ENCODE data around the gene P2RY2.
"Not testable (repeated sequence)": the region's sequence is repeated elsewhere in the genome, so short reads cannot be mapped to it uniquely, and the experiment has no call there.

P2RY2 gene

DNA sequence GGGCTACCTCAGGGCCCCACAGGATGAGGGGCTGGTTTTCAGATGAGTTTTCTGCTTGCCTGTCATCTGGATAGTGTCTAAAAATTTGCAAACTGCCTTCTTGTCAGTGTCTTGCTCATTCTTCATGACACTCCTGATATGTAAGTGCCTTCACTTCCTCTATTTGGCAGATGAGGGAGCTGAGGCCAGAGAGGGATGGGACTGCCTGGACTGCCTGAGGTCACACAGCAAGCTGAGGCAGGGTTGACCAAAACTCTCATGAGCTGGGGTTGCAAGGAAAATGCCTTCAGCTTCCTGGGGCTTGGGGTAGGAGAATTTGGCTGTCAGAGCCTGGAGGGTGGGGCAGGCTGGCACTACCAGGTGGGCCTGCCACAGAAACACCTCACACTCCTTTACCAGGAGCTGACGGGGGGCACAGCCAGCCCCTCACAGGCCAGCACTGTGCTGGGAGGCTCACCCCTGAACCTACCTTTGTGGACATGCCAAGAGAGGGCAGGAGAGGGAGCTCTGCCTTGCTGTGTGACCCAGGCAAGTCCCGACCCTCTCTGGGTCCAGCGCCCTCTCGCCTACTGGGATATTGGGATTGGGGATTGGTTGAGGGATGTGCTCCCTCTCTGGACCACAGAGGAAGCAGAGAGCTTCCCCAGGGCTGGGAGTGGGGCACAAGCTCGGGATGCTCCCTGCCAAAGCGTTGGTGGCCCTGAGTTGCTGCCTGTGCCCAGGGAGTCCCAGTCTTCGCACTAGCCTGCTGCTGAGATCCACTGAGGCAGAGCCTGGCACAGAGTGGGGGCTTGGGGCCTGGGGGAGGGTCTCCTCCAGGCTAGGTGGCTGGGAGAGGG lies 52.2 kb downstream of the P2RY2 start:
- no peak for DNase-seq

DNA sequence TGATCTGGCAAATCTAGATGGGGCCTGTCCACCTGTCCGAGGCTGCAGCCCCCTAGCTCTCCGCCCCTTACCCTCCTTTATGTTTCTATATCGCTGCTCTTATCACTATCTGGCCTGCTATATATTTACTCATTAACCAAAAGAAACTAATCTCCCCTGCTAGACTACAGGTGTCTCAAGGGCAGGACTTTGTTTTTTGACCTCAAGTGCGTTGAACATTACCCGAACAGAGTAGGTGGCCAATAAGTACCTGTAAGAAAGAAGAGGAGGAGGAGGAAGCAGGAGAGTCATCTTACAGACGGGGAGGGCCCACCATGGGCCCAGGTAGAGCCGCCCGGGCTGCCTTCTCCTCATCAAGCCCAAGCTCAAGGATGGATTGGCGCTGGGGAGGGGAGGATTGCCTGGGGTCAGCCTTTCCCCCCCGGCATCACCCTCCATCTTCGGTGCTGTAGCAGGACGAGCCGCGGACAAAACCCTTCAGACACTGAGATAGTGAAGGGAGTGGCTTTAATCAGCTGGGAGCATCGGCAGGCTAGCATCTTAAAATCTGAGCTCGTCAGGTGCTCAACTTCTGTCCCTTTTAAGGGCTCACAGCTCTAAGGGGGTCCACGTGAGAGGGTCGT lies 52.9 kb downstream of the P2RY2 start:
- DNase-seq: no peak

DNA sequence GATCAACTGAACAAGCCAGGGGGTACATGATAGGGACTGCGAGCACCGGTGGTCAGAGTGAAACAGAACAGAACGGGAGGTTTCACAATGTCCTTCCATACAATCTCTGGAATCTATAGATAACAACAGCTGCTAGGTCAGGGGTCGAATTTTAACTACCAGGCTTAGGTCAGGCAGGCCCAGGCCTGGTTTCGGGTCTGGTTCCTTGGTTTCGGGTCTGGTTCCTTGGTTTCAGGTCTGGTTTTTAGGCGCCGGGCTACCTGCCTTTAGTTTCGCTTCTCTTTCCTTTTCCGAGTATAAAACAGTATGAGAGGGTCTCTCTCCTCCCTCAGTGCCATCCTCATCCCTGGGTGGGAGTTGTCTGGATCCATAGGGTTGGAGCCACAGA lies 53.4 kb downstream of the P2RY2 start:
- not testable (repeated sequence) for DNase-seq

GRCh38 chr11:73271936-73272679 lies 54.0 kb downstream of the P2RY2 start, which contains the start of gene P2RY6:
P2RY6 (plus strand) TSS chr11:73272338; CDS start chr11:73296519, 24,181 bp downstream.
- DNase-seq: no peak

DNA sequence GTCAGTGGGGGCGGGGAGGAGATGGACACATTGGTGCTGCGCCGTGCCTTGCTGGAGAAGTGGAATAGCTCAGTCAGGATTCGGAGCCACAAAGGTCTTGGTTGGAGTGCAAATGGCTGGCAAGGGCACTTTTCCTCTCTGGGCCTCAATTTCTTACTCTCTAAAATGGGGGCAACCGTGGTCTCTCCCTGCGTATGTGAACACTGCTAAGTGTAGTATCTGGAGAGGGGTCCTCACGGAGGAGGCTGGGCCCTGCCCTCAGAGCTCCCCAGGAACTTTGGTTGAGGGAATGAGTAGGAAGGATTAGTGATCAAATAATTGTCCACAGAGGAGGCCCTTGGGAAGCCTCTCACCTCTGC lies 54.6 kb downstream of the P2RY2 start:
- DNase-seq: no peak

GRCh38 chr11:73273222-73273895 lies 55.3 kb downstream of the P2RY2 start:
- DNase-seq: no peak

GRCh38 chr11:73274191-73274590 lies 56.1 kb downstream of the P2RY2 start:
- DNase-seq: not testable (repeated sequence)

DNA sequence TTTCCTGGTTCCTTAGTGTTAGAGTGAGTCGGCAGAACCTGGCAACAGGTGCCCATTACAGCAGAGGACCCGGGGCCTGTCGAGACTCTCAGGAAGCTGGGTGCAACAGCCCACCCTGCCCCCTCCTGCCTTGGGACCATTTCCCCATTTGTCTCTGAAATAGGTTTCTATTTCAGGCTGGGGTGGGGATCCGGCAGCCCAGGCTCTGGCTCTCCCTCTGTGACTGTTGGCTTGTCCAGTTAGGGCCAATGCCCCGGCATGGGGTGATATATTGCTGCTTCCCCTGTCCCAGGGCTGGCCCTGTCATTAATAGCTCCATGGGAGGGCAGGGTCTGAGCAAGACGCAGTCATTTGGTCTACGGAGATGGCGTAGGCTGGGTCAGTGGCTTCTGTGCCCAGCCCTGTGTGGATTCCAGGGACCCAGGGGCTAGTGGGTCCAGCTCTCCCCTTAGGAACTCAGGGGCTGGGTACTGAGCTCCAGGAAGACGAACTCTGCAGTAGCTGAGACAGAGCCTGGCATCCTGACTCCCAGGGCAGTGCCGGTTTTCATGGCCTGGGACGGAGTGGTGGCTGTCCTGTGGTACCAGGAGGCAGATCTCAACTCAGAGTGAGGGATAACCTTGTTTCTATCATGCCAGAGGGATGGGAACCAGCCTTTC lies 56.8 kb downstream of the P2RY2 start:
- no peak for DNase-seq

- DNase-seq: no peak
These were observed 57.3 kb downstream of the P2RY2 start for GRCh38 chr11:73275381-73275750.

GRCh38 chr11:73277467-73277866 lies 59.4 kb downstream of the P2RY2 start:
- DNase-seq: no peak

GRCh38 chr11:73280626-73281025 lies 62.5 kb downstream of the P2RY2 start:
- no peak for DNase-seq

DNA sequence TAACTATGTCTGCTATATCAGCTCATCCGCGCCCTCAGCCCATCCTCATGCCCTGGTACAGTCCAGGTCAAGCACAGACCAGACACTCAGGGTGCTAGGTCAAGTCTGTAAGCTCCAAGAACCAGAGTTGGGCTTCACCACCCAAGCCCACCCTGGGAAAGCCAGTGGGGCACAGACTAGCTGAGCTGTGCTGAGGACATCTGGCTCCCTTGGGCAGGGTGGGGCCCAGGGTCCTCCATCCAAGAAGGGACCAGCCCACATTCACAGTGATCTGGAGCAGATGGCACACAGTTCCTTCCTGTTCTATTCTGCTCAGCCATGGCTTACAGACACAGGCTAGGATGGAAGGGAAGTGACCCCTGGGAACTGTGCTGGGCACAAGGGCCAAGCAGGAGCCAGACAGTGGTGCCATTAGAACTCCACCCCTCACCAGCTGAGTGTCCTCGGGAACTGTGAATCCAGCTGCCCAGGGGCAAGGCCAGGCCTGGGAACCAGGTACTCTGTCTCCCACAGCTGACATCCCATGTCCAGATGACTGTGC lies 63.2 kb downstream of the P2RY2 start:
- DNase-seq: no peak

DNA sequence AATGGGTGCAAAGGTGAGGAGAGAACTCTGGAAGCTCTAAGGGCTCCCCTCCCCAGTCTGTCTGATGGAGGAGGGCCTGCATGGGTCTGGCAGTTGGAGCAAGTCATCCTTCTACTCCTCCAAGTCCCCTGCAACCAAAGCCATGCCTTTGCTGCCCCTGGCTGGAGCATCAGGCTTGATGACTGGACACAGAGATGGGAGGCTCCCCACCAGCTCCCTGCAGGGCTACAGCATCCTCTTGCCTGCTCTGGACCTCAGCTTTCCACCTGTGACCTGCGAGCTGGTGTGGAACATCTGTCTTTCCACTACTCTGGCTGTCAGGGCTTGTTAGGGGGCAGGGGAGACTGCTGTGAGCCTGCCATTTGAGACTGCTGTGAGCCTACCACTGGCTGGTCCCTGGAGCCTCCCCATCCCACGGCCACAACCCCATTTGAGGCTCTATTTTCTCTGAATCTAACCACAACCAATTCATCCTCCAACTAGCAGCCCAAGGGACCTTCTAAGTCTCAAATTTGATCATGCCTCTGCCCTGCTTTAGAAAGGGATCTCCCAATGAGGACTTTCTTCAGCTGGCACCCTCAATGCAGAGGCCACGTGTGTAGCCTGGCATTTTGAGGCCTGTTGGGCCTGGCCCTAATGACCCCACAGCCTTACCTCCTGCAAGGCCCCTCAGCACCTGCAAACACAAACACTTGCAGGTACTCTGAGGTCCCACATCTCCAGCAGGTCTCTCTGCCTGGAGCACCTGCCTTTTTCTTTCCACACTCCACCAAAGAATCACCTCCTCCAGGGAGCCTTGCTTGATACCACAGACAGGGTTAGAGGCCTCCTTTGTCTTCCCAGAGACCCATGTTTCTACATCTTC lies 63.9 kb downstream of the P2RY2 start:
- DNase-seq: no peak

- no peak for DNase-seq
These were observed 65.4 kb downstream of the P2RY2 start for GRCh38 chr11:73283276-73284000.

DNA sequence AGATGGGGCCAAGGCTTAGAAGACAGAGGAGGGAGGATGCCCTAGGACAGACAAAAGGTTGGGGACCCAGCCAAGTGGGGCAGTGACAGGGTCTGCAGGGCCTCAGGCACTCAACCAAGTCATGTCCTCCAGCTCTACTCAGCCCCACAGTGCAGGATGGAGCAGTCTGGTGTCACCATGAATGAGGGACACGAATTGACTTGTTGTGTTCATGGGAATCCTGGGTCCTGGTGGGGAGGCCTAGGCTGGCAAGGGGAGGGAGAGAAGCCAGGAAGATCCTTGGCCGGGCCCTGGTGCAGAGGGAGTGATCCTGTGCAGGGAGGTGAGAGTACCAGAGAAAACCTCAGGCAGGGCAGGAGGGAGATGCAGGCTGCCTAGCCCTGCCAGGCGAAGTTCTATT lies 66.0 kb downstream of the P2RY2 start:
- DNase-seq: no peak

DNA sequence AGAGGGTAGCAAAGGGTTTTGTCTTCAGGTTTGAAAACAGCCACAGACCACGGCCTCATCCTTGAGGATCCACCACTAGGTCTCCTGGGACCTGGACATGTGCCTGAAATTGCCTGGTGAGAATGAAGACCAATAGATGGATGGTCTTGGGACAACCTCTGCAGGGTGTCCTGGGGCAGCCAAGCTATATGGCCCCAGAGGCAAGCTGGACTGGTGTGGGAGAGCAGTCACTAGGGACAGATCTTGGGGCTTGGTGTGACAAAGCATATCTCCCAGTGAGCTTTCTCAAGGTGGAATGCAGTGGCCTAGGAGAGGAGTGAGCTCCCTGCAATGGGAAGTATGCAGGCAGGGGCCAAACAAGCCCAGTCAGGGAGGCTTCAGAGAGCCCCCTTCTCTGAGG lies 67.6 kb downstream of the P2RY2 start:
- no peak for DNase-seq

Measured in stimulated activated naive CD4-positive, alpha-beta T cell treated with Interleukin-2 at 50 U/mL for 16 hours (primary cell).